Testis (tissue), 3 donors: Measurements from ENCODE around the gene CCT8L2. TPM values are rescaled to one million over a fixed set of nuclear protein-coding genes. Genes with fewer than 3 reads are reported as not detected.
"Not testable (repeated sequence)": the region's sequence is repeated elsewhere in the genome, so short reads cannot be mapped to it uniquely, and the experiment has no call there.

Experiments
- DNase-seq: peaks from one replicate; pipeline ENCODE4 v3.0.0-alpha.2; 2019
- H3K27ac ChIP-seq, 2 donors: fragments of 200-600 bp; sonication (generic); one replicate each; pipeline ENCODE4 v1.5.1; 2019
- H3K27me3 ChIP-seq: fragments of 200-600 bp; sonication (generic); one replicate; pipeline ENCODE4 v1.5.1; 2019
- H3K36me3 ChIP-seq: fragments of 200-600 bp; sonication (generic); one replicate; pipeline ENCODE4 v1.5.1; 2017; ENCODE audit warnings: low read depth; ENCODE audit errors: missing control alignments
- H3K4me1 ChIP-seq: fragments of 200-600 bp; sonication (generic); one replicate; pipeline ENCODE4 v1.5.1; 2019
- H3K4me3 ChIP-seq, 2 donors: fragments of 200-600 bp; sonication (generic); one replicate each; pipeline ENCODE4 v1.5.1; 2017 to 2019
- H3K9me3 ChIP-seq: fragments of 200-600 bp; sonication (generic); one replicate; pipeline ENCODE4 v1.5.1; 2017
- CTCF ChIP-seq, 3 experiments: fragments of 450-650 bp in 2 of 3; fragments of 200-600 bp in 1 of 3; sonication (generic) in 1 of 3; IDR thresholded peaks; one replicate each; pipeline ENCODE4 v1.5.1; 2016 to 2019; ENCODE audit warnings: antibody characterized with exemption in 3 of 3, mild to moderate bottlenecking in 2 of 3, moderate library complexity in 1 of 3
- POLR2A ChIP-seq: fragments of 450-650 bp; IDR thresholded peaks from one replicate; pipeline ENCODE4 v1.6.1; 2017; ENCODE audit warnings: antibody characterized with exemption, mild to moderate bottlenecking, moderate library complexity
- WGBS, 2 donors: methylation state at CpG; one replicate each; pipeline ENCODE4 v1.1.5; 2018; 5-methylcytosine and 5-hydroxymethylcytosine counted together
- intact Hi-C: fragments of 100-400 bp; cut with DNase I; formaldehyde crosslinking; loops from one replicate; pipeline ENCODE4 v1.15.1; 2023; ENCODE audit warnings: low total_unique reads
- polyA plus RNA-seq: library from polyadenylated mRNA; stranded (reverse); fragments of 350-450 nt; fragmentation: Illumina TruSeq; extraction: RNeasy Lipid Tissue Mini Kit (QIAGEN cat#74804); gene quantifications from one replicate; pipeline ENCODE4 v1.2.3, GENCODE V29; 2014; ENCODE audit warnings: low read depth, low replicate concordance; ENCODE audit not compliant: insufficient read depth
- total RNA-seq, 2 donors: library from RNA; depleted of rRNA; stranded (reverse); fragments of >200 nt; gene quantifications; one replicate each; pipeline ENCODE4 v1.2.3, GENCODE V29; 2016

The CCT8L2 gene
- total and polyA plus RNA-seq, 3 donors from 2014 or later = 7.9 to 39.0 (median 12.7) TPM

GRCh38 chr22:16559056-16559955, 33.3 kb downstream of the CCT8L2 start:
- no peaks in the 10 kb centered on the region for H3K27me3 ChIP-seq
- no peaks in the 10 kb centered on the region for H3K36me3 ChIP-seq
- WGBS, 2 donors = 100% methylated on average over 3 of the region's 3 CpGs; no CpG with 5 or more reads in 1 of the 2 donors
- DNase-seq = no peak
- no peaks in the 10 kb centered on the region for H3K9me3 ChIP-seq
- H3K4me3 ChIP-seq = no peak overlapping the region
- no peak for TF ChIP-seq POLR2A
- no peak for TF ChIP-seq CTCF (IDR thresholded peaks at IDR 0.05)
- H3K4me1 ChIP-seq = no peaks in the 10 kb centered on the region
- intact Hi-C loops = no loop called here
- H3K27ac ChIP-seq = no peak overlapping the region

GRCh38 chr22:16558376-16558945, 34.1 kb downstream of the CCT8L2 start:
- H3K4me1 ChIP-seq, H3K27ac ChIP-seq, H3K27me3 ChIP-seq, H3K9me3 ChIP-seq, DNase-seq, intact Hi-C loops, H3K4me3 ChIP-seq, H3K36me3 ChIP-seq: not testable (repeated sequence)
- WGBS, 2 donors = 83% methylated on average over 4 of the region's 4 CpGs; no CpG with 5 or more reads in 1 of the 2 donors

- H3K9me3 ChIP-seq, H3K36me3 ChIP-seq, H3K4me3 ChIP-seq, H3K4me1 ChIP-seq, H3K27me3 ChIP-seq, intact Hi-C loops, H3K27ac ChIP-seq, DNase-seq: not testable (repeated sequence)
- WGBS, 2 donors = 89% methylated on average over 12 to 13 of the region's 13 CpGs
Observed at GRCh38 chr22:16557511-16557910, 35.1 kb downstream of the CCT8L2 start.

- DNase-seq, H3K36me3 ChIP-seq, H3K27ac ChIP-seq, intact Hi-C loops, H3K4me1 ChIP-seq, H3K9me3 ChIP-seq, H3K27me3 ChIP-seq, H3K4me3 ChIP-seq: not testable (repeated sequence)
- 91% methylated on average over 8 of the region's 8 CpGs for WGBS, 2 donors
Observed at GRCh38 chr22:16555077-16555994, 37.3 kb downstream of the CCT8L2 start.

GRCh38 chr22:16543310-16543709, 49.3 kb downstream of the CCT8L2 start:
- H3K27ac ChIP-seq, H3K9me3 ChIP-seq, H3K4me1 ChIP-seq, H3K27me3 ChIP-seq, DNase-seq, H3K36me3 ChIP-seq, H3K4me3 ChIP-seq, intact Hi-C loops: not testable (repeated sequence)
- WGBS, 2 donors = 72 to 92% methylated on average over 1 of the region's 1 CpG

Other genes with a start within 250 kb of the CCT8L2 start
- 1 to 10 TPM; 4.1 to 4.9 TPM for gene XKR3, start 232.6 kb upstream of the CCT8L2 start, total RNA-seq
- 12.0 TPM for gene XKR3, start 232.6 kb upstream of the CCT8L2 start, polyA plus RNA-seq